NCI-H446 (cell line): ENCODE results near the gene PASD1.
"Not testable (repeated sequence)": the region's sequence is repeated elsewhere in the genome, so short reads cannot be mapped to it uniquely, and the experiment has no call there.

Source experiments
- DNase-seq, 2 experiments: peaks; one replicate each; lab custom pipeline; 2025; lab: John Stamatoyannopoulos, UW

PASD1 gene

DNA sequence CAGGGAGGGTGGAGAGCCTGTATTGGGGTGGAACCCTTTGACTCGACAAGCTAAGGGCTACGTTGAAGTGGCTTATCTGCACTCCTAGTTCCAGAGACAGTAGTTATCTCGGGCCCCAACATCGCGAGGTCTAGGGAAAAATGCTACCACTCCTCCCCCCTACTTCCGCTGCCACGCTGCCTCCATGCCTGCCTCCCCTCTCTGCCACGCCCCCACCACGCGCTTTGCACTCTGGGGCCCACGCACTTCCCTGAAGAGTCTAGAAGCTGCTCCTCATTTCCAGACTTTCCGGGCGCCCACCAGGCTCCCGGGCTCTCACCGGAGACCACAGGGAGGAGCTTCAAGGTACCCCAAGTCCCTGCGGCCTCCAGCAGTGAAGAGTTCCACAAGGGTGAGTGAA is at the start of gene PASD1:
Gene PASD1, plus strand, starts transcription at position 227 of the 400 bp plus-strand sequence. CDS start 37,879 bp downstream, outside the sequence.
- no peak for DNase-seq

GRCh38 chrX:151515237-151515636 is 48.2 kb upstream of the PASD1 start:
- no peak for DNase-seq

- no peak for DNase-seq
These were observed 46.8 kb upstream of the PASD1 start for GRCh38 chrX:151516538-151517187.

GRCh38 chrX:151517421-151517820 is 46.1 kb upstream of the PASD1 start:
- no peak for DNase-seq

GRCh38 chrX:151523351-151523750 is 40.1 kb upstream of the PASD1 start:
- DNase-seq = no peak

GRCh38 chrX:151536571-151536970 is 26.9 kb upstream of the PASD1 start:
- no peak for DNase-seq

DNA sequence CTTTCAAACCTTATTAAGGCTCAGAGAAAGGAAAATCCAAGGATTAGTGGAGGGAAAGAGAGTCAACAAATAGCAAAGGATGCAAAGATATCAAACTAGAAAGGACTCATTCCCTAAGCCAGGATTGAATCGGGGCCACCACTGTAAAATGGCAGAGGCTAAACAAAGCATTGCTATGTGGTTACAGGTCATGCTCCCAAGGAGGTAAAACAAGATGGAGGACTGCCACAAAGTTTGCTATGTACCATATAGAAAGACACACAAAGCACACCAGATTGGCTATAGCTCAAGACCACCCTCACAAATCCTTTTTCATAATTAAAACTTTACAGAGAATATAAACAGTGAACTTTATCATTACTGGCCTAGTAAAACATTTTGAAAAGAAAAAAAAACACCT is 25.9 kb upstream of the PASD1 start:
- no peak for DNase-seq

DNA sequence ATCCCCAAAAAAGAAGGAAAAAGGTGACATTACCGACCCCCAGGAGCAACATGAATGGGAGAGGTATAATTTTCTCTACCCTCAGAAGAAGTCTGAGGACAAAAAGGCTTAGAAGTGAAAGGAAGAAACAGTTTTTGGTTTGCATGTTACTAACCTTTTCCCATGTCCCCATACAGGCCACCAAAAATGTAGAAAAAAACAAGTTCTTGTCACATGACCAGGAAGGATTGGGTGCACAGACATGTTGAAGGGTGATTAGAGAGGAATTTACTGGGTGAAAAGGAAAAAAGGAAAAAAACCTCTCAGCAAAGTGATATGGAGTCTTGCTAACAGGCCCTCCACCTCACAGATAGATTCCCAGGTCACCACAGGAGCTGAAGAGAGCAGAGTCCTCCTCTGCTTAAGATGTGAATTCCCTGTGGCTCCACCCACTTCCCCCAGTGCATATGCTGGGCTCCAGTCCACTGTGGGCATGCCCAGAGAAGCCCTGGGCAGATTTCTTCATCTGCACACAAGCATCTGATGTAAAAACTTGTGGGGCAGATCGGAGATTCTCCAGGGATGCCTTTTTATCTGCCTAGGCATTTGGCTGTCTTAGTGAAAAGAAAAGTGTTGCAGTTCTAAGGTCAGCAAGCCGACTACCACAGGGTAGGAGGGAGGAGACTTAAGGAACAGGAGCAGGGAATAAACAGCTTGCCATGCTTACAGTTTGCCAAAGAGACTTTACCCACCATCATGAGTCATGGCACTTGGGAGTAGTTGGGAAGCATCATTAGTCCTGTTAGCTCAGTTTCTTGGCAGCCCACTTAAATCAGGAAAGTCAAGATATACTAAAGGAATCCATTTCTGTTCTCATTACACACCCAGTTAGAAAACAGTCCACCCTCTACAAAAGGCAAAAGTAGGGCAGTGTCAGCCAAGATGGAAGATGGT is 25.0 kb upstream of the PASD1 start:
- DNase-seq = no peak

- DNase-seq = no peak
These were observed 19.8 kb upstream of the PASD1 start for GRCh38 chrX:151543706-151544105.

GRCh38 chrX:151546226-151546625 is 17.2 kb upstream of the PASD1 start:
- DNase-seq = not testable (repeated sequence)

- DNase-seq = not testable (repeated sequence)
These were observed 12.3 kb upstream of the PASD1 start for GRCh38 chrX:151551176-151551575.

DNA sequence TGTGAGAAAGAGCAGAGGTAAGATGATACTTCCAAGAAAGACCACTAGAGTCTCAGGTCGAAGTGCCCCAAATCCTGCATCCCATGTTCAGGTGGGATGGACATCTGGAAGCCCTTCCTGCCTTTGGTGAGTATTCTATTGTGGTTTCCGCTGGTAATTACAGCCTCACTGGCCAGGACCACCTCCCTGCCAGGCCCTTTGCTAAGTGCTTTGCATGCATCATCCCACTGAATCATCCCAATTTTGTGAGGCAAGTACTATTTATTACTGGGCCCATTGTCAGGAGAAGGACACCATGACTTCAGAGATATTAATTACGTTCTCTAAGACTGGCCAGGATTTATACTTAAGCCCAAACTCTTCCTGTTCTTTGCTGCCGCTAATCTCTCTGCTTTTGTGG is 10.7 kb upstream of the PASD1 start:
- no peak for DNase-seq

GRCh38 chrX:151555301-151555700 is 8.2 kb upstream of the PASD1 start:
- DNase-seq = not testable (repeated sequence)

GRCh38 chrX:151562485-151562884 is 990 bp upstream of the PASD1 start:
- not testable (repeated sequence) for DNase-seq

- DNase-seq = not testable (repeated sequence)
These were observed 472 bp upstream of the PASD1 start for GRCh38 chrX:151563003-151563402.

DNA sequence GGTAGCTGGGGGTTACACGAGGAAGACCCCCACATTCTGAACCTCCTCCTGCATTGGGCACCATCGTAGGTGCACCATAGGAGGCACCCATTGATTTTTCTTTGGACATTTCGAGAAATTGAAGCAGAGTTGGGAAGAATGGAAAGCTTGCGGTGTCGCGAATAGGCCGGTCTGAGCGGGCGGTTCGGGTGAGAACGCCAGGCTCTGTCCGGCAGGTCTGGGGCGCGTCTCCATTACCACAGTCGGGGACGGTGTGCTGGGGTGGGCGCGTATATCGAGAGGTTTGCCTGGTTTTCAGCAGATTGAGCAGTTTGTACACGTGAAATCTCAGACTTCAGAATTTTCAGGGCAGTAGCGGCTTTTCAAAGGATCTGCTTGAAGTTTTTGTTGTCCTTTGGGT is 560 bp downstream of the PASD1 start:
- DNase-seq = no peak

- DNase-seq = not testable (repeated sequence)
These were observed 3.4 kb downstream of the PASD1 start for GRCh38 chrX:151566872-151567271.

- no peak for DNase-seq
These were observed 7.1 kb downstream of the PASD1 start for GRCh38 chrX:151570561-151570960.

DNA sequence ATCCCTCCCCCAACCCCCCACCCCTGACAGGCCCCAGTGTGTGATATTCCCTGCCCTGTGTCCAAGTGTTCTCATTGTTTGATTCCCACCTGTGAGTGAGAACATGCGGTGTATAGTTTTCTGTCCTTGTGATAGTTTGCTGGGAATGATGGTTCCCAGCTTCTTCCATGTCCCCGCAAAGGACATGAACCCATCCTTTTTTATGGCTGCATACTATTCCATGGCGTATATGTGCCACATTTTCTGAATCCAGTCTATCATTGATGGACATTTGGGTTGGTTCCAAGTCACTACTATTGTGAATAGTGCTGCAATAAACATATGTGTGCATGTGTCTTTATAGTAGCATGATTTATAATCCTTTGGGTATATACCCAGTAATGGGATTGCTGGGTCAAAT is 29.9 kb downstream of the PASD1 start:
- DNase-seq = not testable (repeated sequence)

DNA sequence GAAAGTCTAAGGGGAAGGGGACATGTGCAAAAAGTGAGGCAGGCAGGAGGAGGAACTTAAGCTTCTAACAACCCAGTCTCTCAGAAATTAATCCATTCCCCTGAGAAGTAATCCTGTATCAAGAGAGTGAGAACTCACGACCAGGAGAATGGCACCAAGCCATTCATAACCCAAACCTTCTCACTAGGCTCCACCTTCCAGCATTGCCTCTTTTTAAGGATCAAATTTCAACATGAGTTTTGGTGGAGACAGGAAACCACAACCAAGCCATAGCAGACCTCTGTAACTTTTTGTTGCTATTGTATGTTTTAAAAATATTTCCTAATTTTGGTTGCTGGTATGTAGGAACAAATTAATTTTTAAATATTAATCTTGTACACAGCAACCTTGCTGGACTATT is 32.8 kb downstream of the PASD1 start:
- DNase-seq = no peak

GRCh38 chrX:151604931-151605330 is 41.5 kb downstream of the PASD1 start:
- no peak for DNase-seq

DNA sequence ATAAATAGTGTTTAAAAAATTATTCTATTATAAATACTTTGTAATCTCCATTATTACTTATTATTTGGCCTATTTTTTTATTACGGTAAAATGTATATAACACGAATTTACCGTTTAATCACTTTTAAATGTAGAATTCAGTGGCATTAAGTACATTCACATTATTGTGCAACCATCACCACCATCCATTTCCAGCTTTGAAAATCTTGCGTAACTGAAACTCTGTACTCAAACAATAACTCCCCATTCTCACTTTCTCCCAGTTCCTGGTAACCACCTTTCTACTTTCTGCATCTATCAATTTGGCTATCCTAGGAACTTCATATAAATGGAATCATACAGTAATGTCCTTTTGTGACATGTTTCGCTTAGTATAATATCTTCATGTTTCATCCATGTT is 45.7 kb downstream of the PASD1 start:
- DNase-seq = no peak

- no peak for DNase-seq
These were observed 57.9 kb downstream of the PASD1 start for GRCh38 chrX:151621422-151621821.
